GM12878 (cell line): ENCODE results near the gene SYTL4.

Experiments
- BRCA1 ChIP-seq: IDR thresholded peaks from 2 replicates; pipeline ENCODE4 v1.6.1; 2011; ENCODE audit warnings: low read depth, low read length, improper control_type of control experiment
- CTCF ChIP-seq, 3 experiments: IDR thresholded peaks in 2 of 3; conservative IDR thresholded peaks in 1 of 3; 2 replicates each; pipeline ENCODE4 v1.5.1; 2011; ENCODE audit warnings: low read depth in 3 of 3, low read length in 3 of 3, mild to moderate bottlenecking in 3 of 3, control low read depth in 2 of 3, moderate library complexity in 2 of 3, inconsistent platforms in 1 of 3, mixed read lengths in 1 of 3; ENCODE audit not compliant: control insufficient read depth in 2 of 3, insufficient read depth in 1 of 3; ENCODE audit errors: extremely low read depth in 1 of 3
- MYC ChIP-seq: IDR thresholded peaks from 2 replicates; pipeline ENCODE4 v1.6.1; 2011; ENCODE audit warnings: mild to moderate bottlenecking, low read length, moderate library complexity, inconsistent platforms; ENCODE audit not compliant: insufficient read depth, insufficient replicate concordance, insufficient read length, severe bottlenecking
- YY1 ChIP-seq: IDR thresholded peaks from 2 replicates; pipeline ENCODE4 v1.6.1; 2011; ENCODE audit warnings: low read depth, mild to moderate bottlenecking, low read length

GRCh38 chrX:100747090-100747489, 15.2 kb upstream of the SYTL4 start:
- TF ChIP-seq MYC (no peak), BRCA1 (no peak), YY1 (no peak), CTCF (IDR thresholded peaks at IDR 0.05 in 2 of 3, conservative IDR thresholded peaks at IDR 0.05 in 1 of 3; ENCODE audit: control insufficient read depth in 2 of 3, extremely low read depth in 1 of 3, insufficient read depth in 1 of 3, low read depth in 3 of 3, low read length in 3 of 3) (no peak)
